Osteoblast (primary cell): Measurements from ENCODE around the gene PHACTR2. TPM values are rescaled to one million over a fixed set of nuclear protein-coding genes. Genes with fewer than 3 reads are reported as not detected.

Source experiments
- DNase-seq: peaks from one replicate; pipeline ENCODE4 v3.0.0; 2011; ENCODE audit warnings: low spot score, mixed read lengths; ENCODE audit not compliant: insufficient read length; ENCODE audit errors: missing footprints
- H2AFZ ChIP-seq: 2 replicates; pipeline ENCODE4 v1.6.0; 2011; ENCODE audit warnings: mild to moderate bottlenecking, low read length
- H3K27ac ChIP-seq: 2 replicates; pipeline ENCODE4 v1.5.1; 2011; ENCODE audit warnings: mild to moderate bottlenecking, low read depth, low read length, moderate library complexity
- H3K27me3 ChIP-seq: 2 replicates; pipeline ENCODE4 v1.6.0; 2012; ENCODE audit warnings: mild to moderate bottlenecking, control low read depth, inconsistent platforms, low read length, moderate library complexity; ENCODE audit not compliant: insufficient read depth
- H3K36me3 ChIP-seq: 2 replicates; pipeline ENCODE4 v1.5.1; 2011; ENCODE audit warnings: mild to moderate bottlenecking, low read length, control low read depth, moderate library complexity; ENCODE audit not compliant: insufficient read depth
- H3K4me1 ChIP-seq: 2 replicates; pipeline ENCODE4 v1.5.1; 2011; ENCODE audit warnings: mild to moderate bottlenecking, low read length, control low read depth, moderate library complexity; ENCODE audit not compliant: insufficient read depth
- H3K4me2 ChIP-seq: 2 replicates; pipeline ENCODE4 v1.6.0; 2011; ENCODE audit warnings: mild to moderate bottlenecking, low read length; ENCODE audit not compliant: insufficient read depth
- H3K4me3 ChIP-seq: fragments of 200-600 bp; sonication (generic); 3 replicates; pipeline ENCODE4 v1.5.1; 2012; ENCODE audit warnings: mild to moderate bottlenecking, low read length, inconsistent platforms; ENCODE audit not compliant: insufficient read depth
- H3K79me2 ChIP-seq: 2 replicates; pipeline ENCODE4 v1.6.0; 2012; ENCODE audit warnings: mild to moderate bottlenecking, low read length, control low read depth, inconsistent platforms; ENCODE audit not compliant: insufficient read depth
- H3K9me3 ChIP-seq: 2 replicates; pipeline ENCODE4 v1.5.1; 2011; ENCODE audit warnings: low read depth, low read length, control low read depth
- H4K20me1 ChIP-seq: 2 replicates; pipeline ENCODE4 v1.6.0; 2012; ENCODE audit warnings: mild to moderate bottlenecking, low read length, control low read depth; ENCODE audit not compliant: insufficient read depth
- CTCF ChIP-seq: IDR thresholded peaks from 2 replicates; pipeline ENCODE4 v1.5.1; 2011; ENCODE audit warnings: mild to moderate bottlenecking, low read depth, low read length, moderate library complexity; ENCODE audit errors: extremely low read depth
- total RNA-seq: library from RNA; depleted of rRNA; stranded (reverse); fragments of >200 nt; gene quantifications from 2 replicates; pipeline ENCODE4 v1.2.3, GENCODE V29; 2012

The PHACTR2 gene
- total RNA-seq, 1 donor, result 71.7 TPM

- H3K4me3 ChIP-seq, result no peak overlapping the region
- H3K4me2 ChIP-seq, result no peak overlapping the region
- TF ChIP-seq CTCF, result no peak
- no peaks in the 10 kb centered on the region for H3K36me3 ChIP-seq
- no peaks in the 10 kb centered on the region for H3K9me3 ChIP-seq
- no peak overlapping the region for H2AFZ ChIP-seq
- no peaks in the 10 kb centered on the region for H4K20me1 ChIP-seq
- no peak for DNase-seq
- peaks cover 9% of the 10 kb centered on the region for H3K79me2 ChIP-seq
- H3K27me3 ChIP-seq, result no peaks in the 10 kb centered on the region
- no peak overlapping the region for H3K27ac ChIP-seq
- no peaks in the 10 kb centered on the region for H3K4me1 ChIP-seq
These were observed 48.4 kb downstream of the PHACTR2 start for GRCh38 chr6:143726015-143726647.

GRCh38 chr6:143727035-143727434 is 49.3 kb downstream of the PHACTR2 start:
- Histone ChIP-seq H3K27me3 (no peaks in the 10 kb centered on the region), H3K4me3 (no peak overlapping the region), H3K27ac (no peak overlapping the region), H3K79me2 (peaks cover 9% of the 10 kb centered on the region), H3K36me3 (no peaks in the 10 kb centered on the region), H3K4me2 (no peak overlapping the region), H4K20me1 (no peaks in the 10 kb centered on the region), H3K4me1 (peaks cover 1% of the 10 kb centered on the region), H3K9me3 (no peaks in the 10 kb centered on the region), H2AFZ (no peak overlapping the region)
- TF ChIP-seq CTCF, result no peak
- DNase-seq, result no peak

DNA sequence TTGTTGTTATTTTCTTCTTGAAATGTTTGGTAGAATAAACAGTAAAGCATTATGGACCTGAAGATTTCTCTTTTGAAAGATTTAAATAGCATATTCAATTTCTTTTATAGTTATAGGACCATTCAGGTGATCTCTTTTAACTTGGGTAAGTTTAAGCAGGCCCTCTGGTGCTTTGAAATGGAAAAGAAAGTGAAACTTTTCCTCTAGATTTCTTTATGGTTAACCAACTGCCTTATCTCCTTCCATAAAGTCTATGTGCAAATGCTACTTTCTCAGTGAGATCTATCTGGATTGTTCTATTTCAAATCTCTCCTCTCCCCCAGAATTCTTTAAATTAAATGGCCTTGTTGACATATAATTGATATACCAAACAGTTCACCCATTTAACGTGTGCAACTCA is 54.0 kb downstream of the PHACTR2 start:
- no peaks in the 10 kb centered on the region for H3K27me3 ChIP-seq
- H2AFZ ChIP-seq, result no peak overlapping the region
- H3K4me2 ChIP-seq, result no peak overlapping the region
- no peak overlapping the region for H3K4me3 ChIP-seq
- H3K36me3 ChIP-seq, result no peaks in the 10 kb centered on the region
- no peaks in the 10 kb centered on the region for H4K20me1 ChIP-seq
- no peak for DNase-seq
- peaks cover 2% of the 10 kb centered on the region for H3K4me1 ChIP-seq
- no peaks in the 10 kb centered on the region for H3K9me3 ChIP-seq
- no peak for TF ChIP-seq CTCF
- no peak overlapping the region for H3K27ac ChIP-seq
- peaks cover 14% of the 10 kb centered on the region for H3K79me2 ChIP-seq

DNA sequence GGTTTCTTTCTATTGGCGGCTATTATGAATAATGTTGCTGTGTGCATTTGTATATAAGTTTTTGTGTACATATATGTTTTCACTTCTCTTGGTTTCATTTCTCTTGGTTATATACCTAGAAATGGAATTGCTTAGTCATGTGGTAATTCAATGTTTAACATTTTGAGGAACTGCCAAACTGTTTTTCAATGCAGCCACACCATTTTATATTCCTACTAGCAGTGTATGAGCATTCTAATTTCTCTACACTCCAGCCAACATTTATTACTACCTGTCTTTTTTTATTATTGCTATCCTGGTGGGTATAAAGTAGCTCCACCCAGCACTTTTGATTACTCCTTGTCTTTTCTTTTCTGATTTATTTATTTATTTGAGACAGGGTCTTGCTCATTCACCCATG is 54.8 kb downstream of the PHACTR2 start:
- H2AFZ ChIP-seq, result no peak overlapping the region
- TF ChIP-seq CTCF, result no peak
- H3K79me2 ChIP-seq, result peaks cover 14% of the 10 kb centered on the region

More for the DNA sequence above, 54.8 kb downstream of the PHACTR2 start:
- Histone ChIP-seq H3K36me3 (no peaks in the 10 kb centered on the region), H3K4me3 (no peak overlapping the region), H3K9me3 (no peaks in the 10 kb centered on the region), H4K20me1 (no peaks in the 10 kb centered on the region), H3K4me1 (peaks cover 2% of the 10 kb centered on the region), H3K27ac (no peak overlapping the region), H3K4me2 (no peak overlapping the region), H3K27me3 (no peaks in the 10 kb centered on the region)
- no peak for DNase-seq
